ENCODE data around the gene GLIS2.

GLIS2 gene

GRCh38 chr16:4298761-4299522 lies 16.9 kb upstream of the GLIS2 start:
- peak; percentile 76 for DNase-seq (ENCODE audit: low read depth)

DNA sequence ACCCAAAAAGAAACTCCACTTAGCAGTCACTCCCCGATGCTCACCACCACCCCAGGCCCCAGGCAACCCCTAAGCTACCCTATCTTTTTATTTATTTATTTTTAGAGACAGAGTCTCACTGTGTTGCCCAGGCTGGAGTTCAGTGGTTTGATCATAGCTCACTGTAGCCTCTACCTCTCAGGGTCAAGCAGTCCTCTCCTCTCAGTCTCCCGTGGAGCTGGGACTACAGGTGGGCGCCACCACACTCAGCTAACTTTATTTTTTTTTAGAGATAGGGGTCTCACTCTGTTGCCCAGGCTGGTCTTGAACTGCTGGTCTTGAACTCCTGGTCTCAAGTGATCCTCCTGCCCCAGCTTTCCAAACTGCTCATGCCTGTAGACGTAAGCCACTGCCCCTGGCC lies 14.7 kb upstream of the GLIS2 start:
- DNase-seq (ENCODE audit: low read depth): no peak

DNA sequence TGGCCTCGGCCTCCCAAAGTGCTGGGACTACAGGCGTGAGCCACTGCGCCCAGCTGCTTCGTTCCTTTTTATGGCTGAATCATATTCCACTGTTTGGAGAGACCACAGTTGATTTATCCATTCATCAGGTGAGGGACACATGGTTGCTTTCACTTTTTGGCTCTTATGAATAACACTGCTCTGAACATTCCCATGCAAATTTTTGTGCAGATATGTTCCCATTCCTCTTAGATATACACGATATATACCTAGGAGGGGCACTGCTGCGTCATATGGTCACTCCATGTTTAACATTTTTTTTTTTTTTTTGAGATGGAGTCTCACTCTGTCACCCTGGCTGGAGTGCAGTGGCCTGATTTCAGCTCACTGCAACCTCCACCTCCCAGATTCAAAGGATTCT lies 13.9 kb upstream of the GLIS2 start:
- no peak for DNase-seq (ENCODE audit: low read depth)

GRCh38 chr16:4303973-4304372 lies 11.9 kb upstream of the GLIS2 start:
- DNase-seq (ENCODE audit: low read depth): no peak

DNA sequence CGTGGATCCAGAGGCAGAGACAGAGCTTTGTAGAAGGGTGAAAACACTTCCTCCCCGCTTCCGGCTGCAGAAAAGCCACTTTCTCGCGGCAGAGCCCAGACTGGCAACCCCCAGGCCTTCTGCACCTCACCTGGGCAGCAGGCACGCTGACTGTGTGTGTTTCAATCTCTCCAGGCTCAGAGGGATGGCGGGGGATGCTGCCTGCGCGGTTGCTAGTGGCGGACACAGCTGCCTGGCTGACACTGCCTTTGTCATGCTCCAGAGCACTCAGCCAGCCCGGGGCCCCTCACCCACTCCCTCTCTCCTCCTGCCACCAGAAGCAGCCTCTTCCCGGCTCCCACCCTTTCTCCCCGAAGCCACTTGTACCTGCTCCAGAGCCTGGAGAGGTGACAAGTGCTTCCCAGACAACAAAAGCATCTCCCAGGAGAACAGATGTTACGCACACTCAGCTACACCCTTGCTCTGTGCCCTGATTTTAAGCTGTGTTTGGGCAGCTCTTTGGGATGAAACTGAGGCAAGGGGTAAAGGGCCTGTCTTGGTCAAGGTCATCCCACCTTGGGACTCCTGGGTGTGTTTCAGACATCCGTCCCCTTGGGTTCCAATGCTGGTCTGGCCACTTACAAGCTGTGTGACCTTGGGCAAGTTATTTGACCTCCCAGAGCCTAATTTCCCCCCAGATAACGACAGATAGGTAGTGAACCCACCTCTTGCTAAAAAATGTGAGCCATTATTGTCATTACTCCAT lies 9.2 kb upstream of the GLIS2 start:
- no peak for DNase-seq (ENCODE audit: low read depth)

GRCh38 chr16:4307215-4308037 lies 8.4 kb upstream of the GLIS2 start:
- peak; percentile 70 for DNase-seq (ENCODE audit: low read depth)

- no peak for DNase-seq (ENCODE audit: low read depth)
These were observed 6.6 kb upstream of the GLIS2 start for GRCh38 chr16:4309102-4309832.

DNA sequence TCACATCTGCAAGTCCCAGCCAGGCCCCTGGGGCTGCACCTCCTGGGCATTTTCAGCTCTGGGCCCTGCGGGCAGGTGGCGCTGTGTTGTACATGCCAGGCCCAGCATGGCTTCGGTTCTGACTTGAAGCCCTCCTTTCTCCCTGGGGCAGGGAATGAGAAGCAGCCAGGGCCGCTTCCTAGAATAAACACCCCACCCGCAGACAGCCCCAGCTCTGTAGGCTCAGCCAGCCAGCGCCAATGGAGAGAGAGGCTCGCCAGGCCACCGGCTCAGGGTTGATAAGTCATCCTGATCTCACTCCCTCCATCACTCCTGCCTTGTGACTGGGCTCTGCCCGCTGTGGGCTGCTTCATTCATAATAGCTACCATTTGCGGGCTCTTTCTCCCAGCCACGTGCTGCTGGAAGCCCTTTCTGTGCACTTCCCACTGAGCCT lies 6.0 kb upstream of the GLIS2 start:
- no peak for DNase-seq (ENCODE audit: low read depth)

DNA sequence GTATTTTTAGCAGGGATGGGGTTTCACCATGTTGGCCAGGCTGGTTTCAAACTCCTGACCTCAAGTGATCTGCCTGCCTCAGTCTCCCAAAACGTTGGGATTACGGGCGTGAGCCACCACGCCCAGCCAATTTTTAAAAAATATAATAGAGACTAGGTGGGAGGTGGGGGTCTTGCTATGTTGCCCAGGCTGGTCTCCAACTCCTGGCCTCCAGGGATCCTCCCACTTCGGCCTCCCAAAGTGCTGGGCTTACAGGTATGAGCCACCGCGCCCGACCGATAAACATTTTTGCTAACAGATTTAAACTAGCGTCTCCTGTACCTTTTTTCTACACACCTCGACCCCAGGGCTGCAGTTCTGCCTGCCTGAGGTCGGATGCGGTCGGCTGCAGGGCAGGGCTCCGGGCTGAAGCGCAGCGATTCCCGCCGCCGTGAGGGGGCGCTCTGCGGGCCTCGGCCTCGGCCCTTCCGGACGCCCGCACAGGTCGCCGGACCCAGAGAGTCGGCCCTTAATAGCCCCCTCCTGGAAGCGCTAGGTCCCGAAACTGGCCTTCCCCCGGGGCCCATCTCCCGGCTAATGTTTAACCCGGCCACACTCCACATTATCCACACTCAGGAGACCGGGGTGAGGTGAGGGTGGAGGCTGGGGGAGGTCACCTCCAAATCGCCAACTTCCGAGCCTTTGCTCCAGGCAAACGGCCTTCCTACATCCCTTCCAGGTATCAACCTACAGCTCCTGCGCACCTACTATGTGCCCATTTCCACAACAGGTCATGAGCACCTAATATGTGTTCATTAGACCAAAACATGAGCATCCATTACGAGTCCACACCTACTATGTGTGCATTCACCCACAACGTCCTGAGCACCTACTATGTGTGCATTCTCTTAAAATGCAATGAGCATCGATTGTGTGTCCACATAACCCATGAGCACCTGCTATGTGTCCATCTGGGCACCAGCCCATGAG lies 2.0 kb upstream of the GLIS2 start:
- DNase-seq (ENCODE audit: low read depth): no peak

- no peak for DNase-seq (ENCODE audit: low read depth)
These were observed 1.2 kb upstream of the GLIS2 start for GRCh38 chr16:4314532-4315185.

GRCh38 chr16:4316108-4316863 lies 419 bp downstream of the GLIS2 start:
- no peak for DNase-seq (ENCODE audit: low read depth)

DNA sequence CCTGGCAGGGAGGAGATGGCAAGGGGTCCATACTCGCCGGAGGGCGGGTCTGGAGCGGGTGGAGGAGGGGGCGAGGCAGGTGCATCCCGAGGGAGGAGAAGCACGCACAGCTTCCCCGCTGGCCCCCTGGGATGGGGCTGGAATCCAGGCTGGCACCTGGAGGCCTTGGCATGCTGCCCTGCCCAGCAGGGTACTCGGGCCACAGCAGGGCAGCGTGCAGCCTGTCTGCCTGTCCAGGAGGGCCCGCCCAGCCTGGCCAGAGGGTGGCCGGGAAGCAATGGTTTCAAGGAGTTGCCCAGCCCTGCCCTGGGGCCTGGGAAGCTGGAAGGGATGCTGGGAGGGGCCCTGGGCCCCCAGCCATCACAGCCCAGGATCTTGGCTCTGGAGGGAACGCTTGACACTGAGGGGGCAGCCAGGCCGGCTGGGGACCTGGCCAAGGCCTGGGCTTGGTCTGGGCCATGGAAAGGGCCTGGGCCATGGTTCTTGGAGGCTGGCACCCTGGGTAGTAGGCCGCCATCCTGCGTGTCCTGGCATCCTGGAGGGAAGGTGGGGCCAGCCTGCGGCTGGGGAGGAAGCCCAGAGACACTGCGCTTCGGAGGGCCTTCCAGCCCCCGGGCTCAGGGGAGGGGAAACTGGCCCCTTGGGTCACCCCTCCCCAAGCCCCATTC lies 1.1 kb downstream of the GLIS2 start:
- no peak for DNase-seq (ENCODE audit: low read depth)

DNA sequence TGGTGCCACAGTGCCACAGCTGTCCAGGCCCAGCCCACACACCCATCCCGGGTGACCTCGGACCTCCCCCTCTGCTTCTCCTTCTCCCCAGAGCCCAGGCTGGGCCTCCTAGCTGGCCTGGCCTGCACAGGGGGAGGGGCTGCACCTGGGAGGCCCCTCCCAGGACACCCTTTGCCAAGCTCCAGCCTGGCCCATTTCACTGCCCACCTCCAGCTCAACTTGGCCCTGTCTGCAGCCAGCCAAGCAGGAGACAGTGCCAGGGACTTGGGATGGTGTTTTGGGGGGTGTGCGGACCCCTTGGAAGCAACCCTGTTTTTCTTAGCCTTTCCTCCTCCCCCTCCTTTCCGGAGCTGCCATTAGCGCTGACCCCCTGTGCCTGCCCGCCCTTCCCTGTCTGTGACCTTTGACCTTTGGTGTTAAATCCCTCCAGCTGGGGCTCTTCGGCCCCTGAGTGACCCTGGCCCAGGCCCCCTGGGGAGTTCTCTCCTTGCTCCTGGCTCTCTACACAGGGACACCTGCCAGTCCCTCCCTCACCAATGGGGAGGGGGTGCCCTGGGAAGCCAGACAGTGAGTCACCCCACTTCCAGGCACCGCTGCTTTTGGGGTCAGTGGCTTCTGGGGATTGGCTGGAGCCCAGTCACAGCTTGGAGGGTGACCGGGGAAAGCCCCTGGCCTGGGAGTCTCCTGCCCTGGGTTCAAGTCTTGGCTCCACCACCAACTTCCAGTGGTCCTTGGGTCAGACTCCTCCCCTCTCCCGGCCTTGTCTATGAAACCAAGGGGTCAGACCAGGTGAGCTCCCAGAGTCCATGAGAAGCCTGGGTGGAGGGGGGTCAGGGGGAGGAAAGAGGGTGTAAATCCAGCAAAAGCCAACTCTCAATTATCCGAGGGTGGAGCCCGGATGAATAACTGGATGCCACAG lies 1.9 kb downstream of the GLIS2 start:
- no peak for DNase-seq (ENCODE audit: low read depth)

- DNase-seq (ENCODE audit: low read depth): no peak
These were observed 2.6 kb downstream of the GLIS2 start for GRCh38 chr16:4318451-4318910.

GRCh38 chr16:4318967-4319366 lies 3.1 kb downstream of the GLIS2 start:
- DNase-seq (ENCODE audit: low read depth): no peak

DNA sequence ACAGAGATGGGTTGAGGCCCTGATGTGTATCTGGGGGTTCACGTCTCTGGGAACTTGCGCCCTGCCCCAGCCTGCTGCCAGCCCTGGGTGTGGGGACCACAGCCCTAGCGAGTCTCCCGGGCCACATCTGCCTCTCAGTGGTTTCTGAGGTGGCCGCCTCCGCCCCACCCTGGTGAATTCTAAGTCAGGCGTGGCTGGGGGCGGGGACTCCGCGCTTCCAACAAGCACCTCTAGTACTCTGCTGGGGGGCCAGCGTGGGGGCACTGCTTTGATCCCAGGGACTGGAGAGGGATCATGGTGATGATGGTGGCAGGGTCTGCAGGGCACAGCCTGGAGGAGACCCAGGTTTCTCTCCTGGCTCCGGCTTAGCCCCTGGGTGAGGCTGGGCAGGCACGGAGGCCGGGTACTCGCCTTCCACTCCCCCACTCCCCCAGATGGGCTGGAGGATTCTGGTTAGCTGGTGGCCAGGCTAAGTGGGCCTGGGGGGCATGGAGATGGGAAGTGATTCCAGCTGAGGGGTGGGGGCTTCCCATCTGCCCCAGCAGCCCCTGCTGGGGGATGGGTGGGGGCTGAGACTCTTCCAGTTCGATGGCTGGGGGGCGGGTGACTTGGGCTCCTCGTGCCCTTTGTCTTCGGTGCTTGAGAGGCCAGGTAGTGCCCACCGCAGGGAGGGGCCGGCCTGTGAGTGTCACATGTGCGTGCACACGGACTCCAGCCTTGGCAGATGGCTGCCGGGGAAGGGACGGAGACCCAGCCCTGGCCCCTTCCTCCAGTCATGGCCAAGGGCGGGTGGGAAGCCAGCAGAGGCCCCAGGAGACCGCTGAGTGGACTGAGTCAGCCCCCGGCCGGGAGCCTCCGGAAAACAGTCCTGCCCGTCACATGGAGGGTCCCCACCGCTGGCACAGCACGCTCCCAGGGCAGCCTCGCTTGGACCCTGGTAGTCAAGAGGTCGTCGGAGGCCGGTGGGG lies 3.9 kb downstream of the GLIS2 start:
- no peak for DNase-seq (ENCODE audit: low read depth)

All from non-pigmented ciliary epithelial cell (primary cell).